ENCODE results near the gene SRPRB.

Gene SRPRB

GRCh38 chr3:133866141-133866540 is 60.5 kb downstream of the SRPRB start:
- TF ChIP-seq CTCF (IDR thresholded peaks at IDR 0.05; ENCODE audit: borderline replicate concordance, insufficient read depth, low read depth, low read length), result no peak
- no peak overlapping the region for H3K4me3 ChIP-seq (ENCODE audit: low read depth, low read length)

DNA sequence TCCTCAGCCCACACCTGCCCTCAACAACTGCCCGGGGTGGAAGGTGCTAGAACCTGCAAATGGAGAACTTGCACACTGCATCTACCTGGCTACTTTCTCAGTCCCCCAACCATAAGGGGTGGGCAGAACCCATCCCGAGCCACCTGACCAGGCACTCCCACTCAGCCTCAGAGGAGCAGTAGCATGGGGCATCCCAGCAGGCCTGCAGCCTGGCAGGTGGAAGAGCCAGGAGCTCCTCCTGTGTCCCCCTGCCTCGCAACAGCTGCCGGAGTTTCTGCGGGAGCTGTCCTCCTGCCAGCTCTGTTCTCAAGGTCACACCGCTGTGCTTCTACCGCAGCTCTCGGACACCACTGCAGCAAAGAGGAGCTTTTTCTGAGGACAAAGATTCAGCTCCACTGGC is 62.6 kb downstream of the SRPRB start:
- no peak for TF ChIP-seq CTCF (IDR thresholded peaks at IDR 0.05; ENCODE audit: borderline replicate concordance, insufficient read depth, low read depth, low read length)

GRCh38 chr3:133868758-133869475 is 63.3 kb downstream of the SRPRB start:
- TF ChIP-seq CTCF (IDR thresholded peaks at IDR 0.05; ENCODE audit: borderline replicate concordance, insufficient read depth, low read depth, low read length), result no peak
- no peak overlapping the region for H3K4me3 ChIP-seq (ENCODE audit: low read depth, low read length)

More for the DNA sequence above, 62.6 kb downstream of the SRPRB start:
- no peak overlapping the region for H3K4me3 ChIP-seq (ENCODE audit: low read depth, low read length)

GRCh38 chr3:133869586-133869985 is 64.0 kb downstream of the SRPRB start:
- H3K4me3 ChIP-seq (ENCODE audit: low read depth, low read length), result no peak overlapping the region
- no peak for TF ChIP-seq CTCF (IDR thresholded peaks at IDR 0.05; ENCODE audit: borderline replicate concordance, insufficient read depth, low read depth, low read length)

DNA sequence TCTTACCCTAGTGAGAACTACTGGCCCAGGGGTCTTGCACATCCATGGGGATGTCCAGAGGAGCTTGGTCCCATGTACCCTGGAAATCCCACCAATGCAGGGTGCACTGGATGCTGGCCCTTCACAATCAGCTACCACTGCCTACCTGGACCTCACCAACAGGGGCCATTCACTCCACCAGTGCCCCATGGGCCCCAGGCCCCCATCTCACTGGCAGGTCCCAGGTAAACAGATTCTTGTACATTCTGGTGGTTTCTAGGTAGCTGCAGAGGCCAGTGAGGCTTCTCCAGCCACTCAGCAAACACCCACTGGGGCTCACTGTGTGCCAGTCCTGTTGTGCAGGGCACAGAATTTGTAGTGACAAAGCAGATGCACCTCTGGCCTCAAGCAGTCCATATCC is 65.2 kb downstream of the SRPRB start:
- TF ChIP-seq CTCF (IDR thresholded peaks at IDR 0.05; ENCODE audit: borderline replicate concordance, insufficient read depth, low read depth, low read length), result no peak
- H3K4me3 ChIP-seq (ENCODE audit: low read depth, low read length), result no peak overlapping the region

All from GM12875 (cell line).